Mesothelial cell of epicardium (in vitro differentiated cells): ENCODE measurements around the gene ERGIC3. TPM values are rescaled to one million over a fixed set of nuclear protein-coding genes. Genes with fewer than 3 reads are reported as not detected.

ENCODE experiments used
- DNase-seq, 2 experiments: peaks; one replicate each; pipeline ENCODE4 v3.0.0; 2021; ENCODE audit warnings: low spot score in 2 of 2; ENCODE audit not compliant: unreplicated experiment in 2 of 2
- H3K27ac Mint-ChIP-seq: 2 replicates; pipeline ENCODE4 v1.8.0; 2021; ENCODE audit warnings: mixed read lengths
- H3K27me3 Mint-ChIP-seq: 2 replicates; pipeline ENCODE4 v1.8.0; 2021; ENCODE audit warnings: low read depth, mixed read lengths
- H3K36me3 Mint-ChIP-seq: 2 replicates; pipeline ENCODE4 v1.8.0; 2021; ENCODE audit warnings: mixed read lengths
- H3K4me1 Mint-ChIP-seq: 2 replicates; pipeline ENCODE4 v1.8.0; 2021; ENCODE audit warnings: mixed read lengths
- H3K4me3 Mint-ChIP-seq: 2 replicates; pipeline ENCODE4 v1.8.0; 2021; ENCODE audit warnings: mild to moderate bottlenecking, moderate library complexity, mixed read lengths
- H3K9me3 Mint-ChIP-seq: 2 replicates; pipeline ENCODE4 v1.8.0; 2021; ENCODE audit warnings: mixed read lengths
- CTCF ChIP-seq: fragments of 200-600 bp; sonication (generic); IDR thresholded peaks from one replicate; pipeline ENCODE4 v1.5.0; 2021; ENCODE audit warnings: antibody characterized with exemption; ENCODE audit not compliant: unreplicated experiment
- total RNA-seq: library from RNA; stranded (reverse); gene quantifications from 3 replicates; pipeline ENCODE4 v1.2.1, GENCODE V29; 2021

Gene ERGIC3
- total RNA-seq, 1 donor from 2014 or later: 255 TPM

- Mint-ChIP-seq H3K27ac (no peak overlapping the region), H3K4me3 (no peak overlapping the region)
Measured at GRCh38 chr20:35592339-35592974, 50.6 kb downstream of the ERGIC3 start.

GRCh38 chr20:35595456-35595855 is 53.6 kb downstream of the ERGIC3 start:
- Mint-ChIP-seq H3K36me3 (no peaks in the 10 kb centered on the region), H3K4me3 (no peak overlapping the region), H3K9me3 (no peaks in the 10 kb centered on the region), H3K27ac (no peak overlapping the region), H3K4me1 (no peaks in the 10 kb centered on the region), H3K27me3 (peaks cover 44% of the 10 kb centered on the region)
- TF ChIP-seq CTCF: no peak
- DNase-seq: no peak

More at GRCh38 chr20:35592339-35592974, 50.6 kb downstream of the ERGIC3 start:
- H3K9me3 Mint-ChIP-seq: no peaks in the 10 kb centered on the region
- no peaks in the 10 kb centered on the region for H3K36me3 Mint-ChIP-seq
- peaks cover 14% of the 10 kb centered on the region for H3K27me3 Mint-ChIP-seq
- DNase-seq: no peak
- no peaks in the 10 kb centered on the region for H3K4me1 Mint-ChIP-seq
- TF ChIP-seq CTCF: no peak

- Mint-ChIP-seq H3K4me1 (peaks cover 4% of the 10 kb centered on the region), H3K9me3 (no peaks in the 10 kb centered on the region), H3K27ac (no peak overlapping the region), H3K27me3 (peaks cover 48% of the 10 kb centered on the region), H3K36me3 (no peaks in the 10 kb centered on the region), H3K4me3 (no peak overlapping the region)
- TF ChIP-seq CTCF: no peak
- DNase-seq: no peak
Measured at GRCh38 chr20:35595901-35596300, 54.0 kb downstream of the ERGIC3 start.

- Mint-ChIP-seq H3K4me3 (no peak overlapping the region), H3K4me1 (peaks cover 11% of the 10 kb centered on the region), H3K9me3 (no peaks in the 10 kb centered on the region), H3K36me3 (no peaks in the 10 kb centered on the region), H3K27me3 (peaks cover 59% of the 10 kb centered on the region), H3K27ac (no peak overlapping the region)
- TF ChIP-seq CTCF: no peak
- DNase-seq: no peak
Measured at GRCh38 chr20:35597186-35597585, 55.3 kb downstream of the ERGIC3 start.

- Mint-ChIP-seq H3K27me3 (peaks cover 72% of the 10 kb centered on the region), H3K27ac (no peak overlapping the region), H3K4me3 (no peak overlapping the region), H3K4me1 (peaks cover 11% of the 10 kb centered on the region), H3K9me3 (no peaks in the 10 kb centered on the region), H3K36me3 (no peaks in the 10 kb centered on the region)
- TF ChIP-seq CTCF: no peak
- DNase-seq: no peak
Measured at GRCh38 chr20:35598476-35598875, 56.6 kb downstream of the ERGIC3 start.
